HepG2 (cell line): Measurements from ENCODE around the gene PYGO2. TPM values are rescaled to one million over a fixed set of nuclear protein-coding genes. Genes with fewer than 3 reads are reported as not detected.

Experiments used
- ATAC-seq: fragments of 200-7000 bp; cut with Tn5 transposase; 3 replicates; pipeline ENCODE4 v1.9.1; 2020; ENCODE audit warnings: mild to moderate bottlenecking, moderate library complexity
- BruUV-seq: library from RNA; stranded (reverse); fragments of 400-500 nt; replicated peaks from 2 replicates; lab custom pipeline; 2021; lab: Mats Ljungman, UMichigan
- CTCF ChIA-PET: fragments of 300-600 bp; formaldehyde crosslinking; extraction: SDS; loops from one replicate; lab custom pipeline; 2021; ENCODE audit warnings: low total read pairs, inconsistent platforms, low intra/inter-chr PET ratio; lab: Yijun Ruan, JAX
- POLR2A ChIA-PET: fragments of 350-600 bp; sonication (Branson Sonifier 250); formaldehyde crosslinking; loops from one replicate; lab custom pipeline; 2020; ENCODE audit warnings: antibody characterized with exemption, inconsistent platforms; lab: Yijun Ruan, JAX
- DNase-seq: peaks from one replicate; pipeline ENCODE4 v3.0.0-alpha.2; 2015; ENCODE audit warnings: low spot score
- FAIRE-seq: peaks from 3 replicates; lab custom pipeline; 2011; peaks lifted over from hg19 to GRCh38; lab: Jason Lieb, UNC
- H2AFZ ChIP-seq: one replicate; pipeline ENCODE4 v1.6.1; 2011; ENCODE audit warnings: low read length, inconsistent platforms
- H3K27ac ChIP-seq: fragments of 300-600 bp; 3 replicates; pipeline ENCODE4 v1.8.0; 2011; ENCODE audit warnings: mixed run types, mild to moderate bottlenecking, mixed read lengths, low read length, inconsistent platforms; ENCODE audit not compliant: insufficient read depth; ENCODE audit errors: extremely low read length
- H3K27me3 ChIP-seq, 2 experiments: fragments of 200-600 bp in 1 of 2; 2 replicates in 1 of 2; 3 replicates in 1 of 2; pipeline versions ENCODE4 v1.6.0 to v1.8.0; 2011; ENCODE audit warnings: low read length in 2 of 2, mild to moderate bottlenecking in 2 of 2, moderate library complexity in 2 of 2, inconsistent platforms in 1 of 2; ENCODE audit not compliant: insufficient read depth in 2 of 2, control insufficient read depth in 1 of 2
- H3K36me3 ChIP-seq, 2 experiments: fragments of 200-600 bp in 1 of 2; replicated peaks in 1 of 2; 2 replicates in 1 of 2; 3 replicates in 1 of 2; pipeline versions ENCODE4 v1.5.1 to v1.8.0; 2011; ENCODE audit warnings: low read length in 2 of 2, inconsistent platforms in 1 of 2; ENCODE audit not compliant: insufficient read depth in 2 of 2, control insufficient read depth in 1 of 2
- H3K4me1 ChIP-seq: 2 replicates; pipeline ENCODE4 v1.5.1; 2012; ENCODE audit warnings: low read length, inconsistent platforms; ENCODE audit not compliant: insufficient read depth
- H3K4me2 ChIP-seq: 2 replicates; pipeline ENCODE4 v1.6.0; 2011; ENCODE audit warnings: low read depth, low read length, inconsistent platforms
- H3K4me3 ChIP-seq, 3 experiments: fragments of 200-600 bp in 1 of 3; sonication (generic), shearing (Covaris generic) in 1 of 3; replicated peaks in 1 of 3; 2 replicates each; pipeline ENCODE4 v1.5.1; 2011 to 2016; ENCODE audit warnings: low read length in 3 of 3, inconsistent platforms in 2 of 3, low read depth in 2 of 3, mild to moderate bottlenecking in 2 of 3, control low read depth in 1 of 3, mixed read lengths in 1 of 3; ENCODE audit not compliant: insufficient read depth in 1 of 3
- H3K79me2 ChIP-seq: one replicate; pipeline ENCODE4 v1.6.1; 2011; ENCODE audit warnings: low read length, inconsistent platforms; ENCODE audit not compliant: insufficient read depth
- H3K9ac ChIP-seq: 2 replicates; pipeline ENCODE4 v1.6.0; 2011; ENCODE audit warnings: mild to moderate bottlenecking, low read depth, low read length, inconsistent platforms; ENCODE audit not compliant: insufficient read depth
- H3K9me3 ChIP-seq: 2 replicates; pipeline ENCODE4 v1.5.1; 2012; ENCODE audit warnings: mild to moderate bottlenecking, low read length
- H4K20me1 ChIP-seq: 2 replicates; pipeline ENCODE4 v1.6.0; 2011; ENCODE audit warnings: inconsistent platforms, mild to moderate bottlenecking, low read length, moderate library complexity; ENCODE audit not compliant: insufficient read depth
- CHD2 ChIP-seq: IDR thresholded peaks from 2 replicates; pipeline ENCODE4 v1.6.1; 2011; ENCODE audit warnings: low read depth, low read length, improper control_type of control experiment
- RBM39 ChIP-seq: fragments of 200-400 bp; formaldehyde crosslinking; IDR thresholded peaks from one replicate; pipeline ENCODE4 v1.6.1; 2018; ENCODE audit warnings: antibody characterized with exemption, mild to moderate bottlenecking, low read depth, low read length; ENCODE audit not compliant: poor library complexity, severe bottlenecking
- SMARCE1 ChIP-seq: fragments of 450-650 bp; IDR thresholded peaks from 2 replicates; pipeline ENCODE4 v1.6.1; 2017; ENCODE audit warnings: borderline replicate concordance
- SP4 ChIP-seq: sonication (generic); formaldehyde crosslinking; IDR thresholded peaks from 2 replicates; pipeline ENCODE4 v1.8.1; 2023; ENCODE audit warnings: mild to moderate bottlenecking, missing genetic modification reagents
- TRIM24 ChIP-seq: sonication (generic); formaldehyde crosslinking; IDR thresholded peaks from 2 replicates; pipeline ENCODE4 v1.8.0; 2022; ENCODE audit warnings: mild to moderate bottlenecking, missing genetic modification reagents
- ZBTB14 ChIP-seq: sonication (generic); formaldehyde crosslinking; IDR thresholded peaks from 2 replicates; pipeline ENCODE4 v1.4.0; 2020; ENCODE audit warnings: missing genetic modification reagents
- ZFP82 ChIP-seq: sonication (generic); formaldehyde crosslinking; IDR thresholded peaks from 2 replicates; pipeline ENCODE4 v1.5.1; 2020; ENCODE audit warnings: mild to moderate bottlenecking, missing genetic modification reagents, borderline replicate concordance
- ZNF256 ChIP-seq: sonication (generic); formaldehyde crosslinking; conservative IDR thresholded peaks from 2 replicates; pipeline ENCODE4 v1.4.0; 2020; ENCODE audit warnings: missing genetic modification reagents
- ZNF512 ChIP-seq: sonication (generic); formaldehyde crosslinking; IDR thresholded peaks from 2 replicates; pipeline ENCODE4 v1.4.0; 2020; ENCODE audit warnings: mild to moderate bottlenecking, missing genetic modification reagents
- ZNF556 ChIP-seq: sonication (generic); formaldehyde crosslinking; IDR thresholded peaks from 2 replicates; pipeline ENCODE4 v1.4.0; 2020; ENCODE audit warnings: mild to moderate bottlenecking, missing genetic modification reagents, borderline replicate concordance
- ZNF773 ChIP-seq: sonication (generic); formaldehyde crosslinking; IDR thresholded peaks from 2 replicates; pipeline ENCODE4 v1.4.0; 2020; ENCODE audit warnings: missing genetic modification reagents, borderline replicate concordance
- ZNF792 ChIP-seq: IDR thresholded peaks from 2 replicates; pipeline ENCODE4 v1.6.1; 2016
- ZSCAN21 ChIP-seq: sonication (generic); formaldehyde crosslinking; IDR thresholded peaks from 2 replicates; pipeline ENCODE4 v1.8.0; 2022; ENCODE audit warnings: mild to moderate bottlenecking, missing genetic modification reagents, moderate library complexity, borderline replicate concordance
- WGBS: methylation state at CpG from one replicate; pipeline ENCODE4 v1.1.6; 2017; ENCODE audit warnings: low lambda C conversion rate; 5-methylcytosine and 5-hydroxymethylcytosine counted together
- in situ Hi-C: cut with HindIII; loops from 2 replicates; pipeline ENCODE4 v1.10.0; 2017; ENCODE audit warnings: low pct_unique_long_range_greater_than_20kb; ENCODE audit not compliant: extremely low pct_ligation_motif_present
- intact Hi-C: fragments of 100-400 bp; cut with micrococcal nuclease; formaldehyde crosslinking; loops from one replicate; pipeline ENCODE4 v1.10.0; 2022; ENCODE audit not compliant: unreplicated experiment
- polyA plus RNA-seq, 8 experiments: library from polyadenylated mRNA; depleted of rRNA in 3 of 8; stranded (reverse) in 7 of 8; unstranded in 1 of 8; fragments of >200 nt; fragmentation: Illumina TruSeq in 4 of 8; extraction: Trizol in 4 of 8; gene quantifications; 2 replicates each; pipeline versions ENCODE4 v1.2.1 to v1.2.3, GENCODE V29; 2011 to 2016; ENCODE audit warnings: low read depth in 4 of 8, missing spikeins in 1 of 8, mixed read lengths in 1 of 8; ENCODE audit not compliant: insufficient read depth in 1 of 8
- total RNA-seq, 5 experiments: library from RNA; depleted of rRNA; stranded (reverse); fragments of >200 nt; fragmentation: Illumina TruSeq; extraction: Trizol; gene quantifications; 2 replicates each; pipeline ENCODE4 v1.2.3, GENCODE V29; 2016; ENCODE audit warnings: low read depth in 1 of 5
- TF ChIP-seq, protein P1 (sequence below): sonication (generic); formaldehyde crosslinking; IDR thresholded peaks from 2 replicates; pipeline ENCODE4 v1.9.0; 2022; ENCODE audit warnings: missing genetic modification reagents, mild to moderate bottlenecking, borderline replicate concordance
- TF ChIP-seq, protein P2 (sequence below): sonication (generic); formaldehyde crosslinking; conservative IDR thresholded peaks from 2 replicates; pipeline ENCODE4 v1.4.0; 2020; ENCODE audit warnings: missing genetic modification reagents
- TF ChIP-seq, protein P3 (sequence below): IDR thresholded peaks from 2 replicates; pipeline ENCODE4 v1.6.1; 2016; ENCODE audit warnings: low read depth, borderline replicate concordance

The PYGO2 gene
- total and polyA plus RNA-seq, 2 of the 13 experiments (the other 11 are each of a cell fraction or from before 2014, with no cell fraction given) = 20.3 to 21.8 TPM

- peak; percentile 97 for DNase-seq
- Histone ChIP-seq H3K27me3 (no peaks in the 10 kb centered on the region; a peak in 1 of 5 replicates), H4K20me1 (peaks cover under 1% of the 10 kb centered on the region; the same call in 1 of the 2 replicates), H3K4me2 (peak overlapping the region; percentile 100), H3K9me3 (no peaks in the 10 kb centered on the region), H3K4me1 (peaks cover 43% of the 10 kb centered on the region), H3K9ac (peak overlapping the region; percentile 83), H3K27ac (peak overlapping the region; percentile 97), H3K36me3 (no peaks in the 10 kb centered on the region; a peak in 1 of 5 replicates), H3K4me3 (peak overlapping the region; percentile 70 to 86 (median 84)), H3K79me2 (peaks cover 27% of the 10 kb centered on the region), H2AFZ (no peak overlapping the region)
- POLR2A ChIA-PET = interaction anchor here (0.6 to 6.7 kb wide), 27 partner anchors 8 to 442 kb away, joined by 3 to 90 read pairs (median 5); partner anchors contain the start of genes ADAM15, FLAD1, LENEP and PBXIP1
- peak; percentile 70 for ATAC-seq
- BruUV-seq = TSS peak; percentile 58
- CTCF ChIA-PET = interaction anchor here (1.8 to 6.8 kb wide), 2 partner anchors 16 to 82 kb away, joined by 4 to 54 read pairs; no protein-coding TSS in a partner anchor
- intact Hi-C loops (loop anchor here (1.0 to 5.0 kb wide), 3 partner anchors 15 to 445 kb away; partner anchors contain the start of genes PYGO2 and UBE2Q1), in situ Hi-C loops (no loop called here)
- peak; percentile 84 for FAIRE-seq
- 1% methylated on average over 19 of the region's 38 CpGs for WGBS
- TF ChIP-seq, protein P1, sequence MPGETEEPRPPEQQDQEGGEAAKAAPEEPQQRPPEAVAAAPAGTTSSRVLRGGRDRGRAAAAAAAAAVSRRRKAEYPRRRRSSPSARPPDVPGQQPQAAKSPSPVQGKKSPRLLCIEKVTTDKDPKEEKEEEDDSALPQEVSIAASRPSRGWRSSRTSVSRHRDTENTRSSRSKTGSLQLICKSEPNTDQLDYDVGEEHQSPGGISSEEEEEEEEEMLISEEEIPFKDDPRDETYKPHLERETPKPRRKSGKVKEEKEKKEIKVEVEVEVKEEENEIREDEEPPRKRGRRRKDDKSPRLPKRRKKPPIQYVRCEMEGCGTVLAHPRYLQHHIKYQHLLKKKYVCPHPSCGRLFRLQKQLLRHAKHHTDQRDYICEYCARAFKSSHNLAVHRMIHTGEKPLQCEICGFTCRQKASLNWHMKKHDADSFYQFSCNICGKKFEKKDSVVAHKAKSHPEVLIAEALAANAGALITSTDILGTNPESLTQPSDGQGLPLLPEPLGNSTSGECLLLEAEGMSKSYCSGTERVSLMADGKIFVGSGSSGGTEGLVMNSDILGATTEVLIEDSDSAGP = no peak
- TF ChIP-seq ZBTB14 (CRISPR knock-in tag) = no peak
- no peak for TF ChIP-seq RBM39
- TF ChIP-seq ZFP82 (CRISPR knock-in tag) = no peak
- TF ChIP-seq TRIM24 (CRISPR knock-in tag) = no peak
- TF ChIP-seq ZNF556 = no peak; the same call in 1 of the 2 replicates
- no peak for TF ChIP-seq ZSCAN21 (CRISPR knock-in tag)
- TF ChIP-seq, protein P2, sequence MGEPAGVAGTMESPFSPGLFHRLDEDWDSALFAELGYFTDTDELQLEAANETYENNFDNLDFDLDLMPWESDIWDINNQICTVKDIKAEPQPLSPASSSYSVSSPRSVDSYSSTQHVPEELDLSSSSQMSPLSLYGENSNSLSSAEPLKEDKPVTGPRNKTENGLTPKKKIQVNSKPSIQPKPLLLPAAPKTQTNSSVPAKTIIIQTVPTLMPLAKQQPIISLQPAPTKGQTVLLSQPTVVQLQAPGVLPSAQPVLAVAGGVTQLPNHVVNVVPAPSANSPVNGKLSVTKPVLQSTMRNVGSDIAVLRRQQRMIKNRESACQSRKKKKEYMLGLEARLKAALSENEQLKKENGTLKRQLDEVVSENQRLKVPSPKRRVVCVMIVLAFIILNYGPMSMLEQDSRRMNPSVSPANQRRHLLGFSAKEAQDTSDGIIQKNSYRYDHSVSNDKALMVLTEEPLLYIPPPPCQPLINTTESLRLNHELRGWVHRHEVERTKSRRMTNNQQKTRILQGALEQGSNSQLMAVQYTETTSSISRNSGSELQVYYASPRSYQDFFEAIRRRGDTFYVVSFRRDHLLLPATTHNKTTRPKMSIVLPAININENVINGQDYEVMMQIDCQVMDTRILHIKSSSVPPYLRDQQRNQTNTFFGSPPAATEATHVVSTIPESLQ (CRISPR knock-in tag) = no peak
- TF ChIP-seq, protein P3, sequence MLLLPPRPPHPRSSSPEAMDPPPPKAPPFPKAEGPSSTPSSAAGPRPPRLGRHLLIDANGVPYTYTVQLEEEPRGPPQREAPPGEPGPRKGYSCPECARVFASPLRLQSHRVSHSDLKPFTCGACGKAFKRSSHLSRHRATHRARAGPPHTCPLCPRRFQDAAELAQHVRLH (CRISPR knock-in tag) = no peak
- TF ChIP-seq ZNF256 (CRISPR knock-in tag) = no peak
- TF ChIP-seq SMARCE1 = no peak
- TF ChIP-seq CHD2 = no peak; the same call in 1 of the 2 replicates
- no peak for TF ChIP-seq ZNF773
- TF ChIP-seq SP4 (CRISPR knock-in tag) = peak; percentile 91
- no peak for TF ChIP-seq ZNF512 (CRISPR knock-in tag)
- TF ChIP-seq ZNF792 = no peak
Observed at GRCh38 chr1:155001675-155002463, 40.3 kb upstream of the PYGO2 start.
